ENCODE results near the gene ITGA2. TPM values are rescaled to one million over a fixed set of nuclear protein-coding genes. Genes with fewer than 3 reads are reported as not detected.

ITGA2 gene
- polyA plus RNA-seq, 1 donor from 2014 or later, result 0.20 TPM

DNA sequence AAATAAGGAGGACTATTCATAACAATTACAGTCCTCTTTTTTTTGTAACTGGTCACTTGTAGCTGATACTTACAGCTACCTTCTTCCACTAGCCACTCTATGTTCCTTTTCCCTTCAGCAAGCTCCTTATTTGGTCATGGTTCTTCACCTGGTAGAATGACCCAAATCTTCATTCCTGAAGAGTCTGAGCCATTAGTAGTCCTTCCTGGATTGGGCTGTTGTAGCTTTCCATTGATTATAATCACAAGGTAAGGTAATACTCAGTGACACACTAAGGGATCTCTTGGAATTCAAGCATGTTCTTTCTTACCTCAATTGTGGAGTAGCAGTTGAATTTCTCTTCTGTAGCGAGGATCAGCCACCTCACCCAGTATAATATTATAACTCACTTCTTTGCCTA, 25.5 kb upstream of the ITGA2 start:
- Histone ChIP-seq H3K9ac (ENCODE audit: low read length) (no peak overlapping the region), H3K9me3 (ENCODE audit: low read length) (no peaks in the 10 kb centered on the region), H3K9me2 (ENCODE audit: insufficient read depth, low read length) (no peaks in the 10 kb centered on the region), H3F3A (ENCODE audit: insufficient read depth, low read length, poor library complexity, severe bottlenecking) (no peaks in the 10 kb centered on the region), H3K27ac (ENCODE audit: low read length) (no peak overlapping the region), H4K20me1 (ENCODE audit: insufficient read depth) (no peaks in the 10 kb centered on the region), H3K27me3 (ENCODE audit: insufficient read depth, low read depth, low read length) (no peaks in the 10 kb centered on the region), H3K36me3 (ENCODE audit: insufficient read depth, low read length) (no peaks in the 10 kb centered on the region), H3K4me3 (ENCODE audit: low read length) (no peak overlapping the region), H2AFZ (ENCODE audit: low read depth, low read length) (no peak overlapping the region), H3K4me2 (ENCODE audit: low read length) (no peak overlapping the region), H3K79me2 (replicated peaks; ENCODE audit: insufficient read depth, low read length) (no peaks in the 10 kb centered on the region)
- no peak for TF ChIP-seq SMC3 (conservative IDR thresholded peaks at IDR 0.05; ENCODE audit: poor library complexity)
- no peak for TF ChIP-seq RAD21 (conservative IDR thresholded peaks at IDR 0.05)
- TF ChIP-seq MXI1 (conservative IDR thresholded peaks at IDR 0.05; ENCODE audit: poor library complexity, severe bottlenecking), result no peak
- TF ChIP-seq POLR2AphosphoS5 (IDR thresholded peaks at IDR 0.05), result no peak
- TF ChIP-seq TAF1 (IDR thresholded peaks at IDR 0.05; ENCODE audit: low read depth), result no peak
- no peak for TF ChIP-seq EZH2 (IDR thresholded peaks at IDR 0.05; ENCODE audit: borderline replicate concordance, insufficient read depth, low read length, poor library complexity, severe bottlenecking)
- no peak for TF ChIP-seq EP300 (conservative IDR thresholded peaks at IDR 0.05; ENCODE audit: poor library complexity, severe bottlenecking)
- TF ChIP-seq CTCF (IDR thresholded peaks at IDR 0.05; ENCODE audit: poor library complexity, severe bottlenecking), result no peak
- no peak for TF ChIP-seq REST (IDR thresholded peaks at IDR 0.05; ENCODE audit: borderline replicate concordance)

DNA sequence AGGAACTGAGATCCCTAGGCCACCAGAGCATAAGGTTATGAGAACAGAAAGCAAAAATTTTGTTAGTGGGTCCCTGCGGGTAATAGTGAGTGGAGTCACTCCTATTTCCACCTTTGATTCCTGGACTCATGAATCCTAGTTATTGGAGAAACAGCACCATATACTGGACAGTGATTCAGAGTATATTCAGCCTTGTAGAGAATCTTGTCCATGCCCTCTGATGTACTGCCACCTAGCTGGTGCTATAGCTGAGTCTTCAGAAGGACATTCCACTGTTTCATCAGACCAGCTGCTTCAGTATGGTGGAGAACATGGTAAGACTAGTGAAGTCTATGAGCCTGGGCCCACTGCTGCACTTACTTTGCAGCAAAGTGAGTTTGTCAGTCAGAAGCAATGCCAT, 25.0 kb upstream of the ITGA2 start:
- Histone ChIP-seq H2AFZ (ENCODE audit: low read depth, low read length) (no peak overlapping the region), H3K27ac (ENCODE audit: low read length) (no peak overlapping the region)

More for the DNA sequence above, 25.0 kb upstream of the ITGA2 start:
- Histone ChIP-seq H4K20me1 (ENCODE audit: insufficient read depth) (no peaks in the 10 kb centered on the region), H3K27me3 (ENCODE audit: insufficient read depth, low read depth, low read length) (no peaks in the 10 kb centered on the region), H3K4me2 (ENCODE audit: low read length) (no peak overlapping the region), H3K9me2 (ENCODE audit: insufficient read depth, low read length) (no peaks in the 10 kb centered on the region), H3K79me2 (replicated peaks; ENCODE audit: insufficient read depth, low read length) (no peaks in the 10 kb centered on the region), H3K9me3 (ENCODE audit: low read length) (no peaks in the 10 kb centered on the region), H3F3A (ENCODE audit: insufficient read depth, low read length, poor library complexity, severe bottlenecking) (no peaks in the 10 kb centered on the region), H3K9ac (ENCODE audit: low read length) (no peak overlapping the region), H3K36me3 (ENCODE audit: insufficient read depth, low read length) (no peaks in the 10 kb centered on the region), H3K4me3 (ENCODE audit: low read length) (no peak overlapping the region)
- TF ChIP-seq RAD21 (conservative IDR thresholded peaks at IDR 0.05) (no peak), EP300 (conservative IDR thresholded peaks at IDR 0.05; ENCODE audit: poor library complexity, severe bottlenecking) (no peak), MXI1 (conservative IDR thresholded peaks at IDR 0.05; ENCODE audit: poor library complexity, severe bottlenecking) (no peak), TAF1 (IDR thresholded peaks at IDR 0.05; ENCODE audit: low read depth) (no peak), SMC3 (conservative IDR thresholded peaks at IDR 0.05; ENCODE audit: poor library complexity) (no peak), POLR2AphosphoS5 (IDR thresholded peaks at IDR 0.05) (no peak), CTCF (IDR thresholded peaks at IDR 0.05; ENCODE audit: poor library complexity, severe bottlenecking) (no peak), EZH2 (IDR thresholded peaks at IDR 0.05; ENCODE audit: borderline replicate concordance, insufficient read depth, low read length, poor library complexity, severe bottlenecking) (no peak), REST (IDR thresholded peaks at IDR 0.05; ENCODE audit: borderline replicate concordance) (no peak)
